Measurements from ENCODE around the gene SF3B2.
"Not testable (repeated sequence)": the region's sequence is repeated elsewhere in the genome, so short reads cannot be mapped to it uniquely, and the experiment has no call there.

SF3B2 gene

GRCh38 chr11:66112601-66113499 lies 60.7 kb downstream of the SF3B2 start:
- DNase-seq = no peak

GRCh38 chr11:66114957-66115356 lies 62.8 kb downstream of the SF3B2 start:
- DNase-seq = not testable (repeated sequence)

GRCh38 chr11:66115638-66116301 lies 63.6 kb downstream of the SF3B2 start:
- DNase-seq = no peak

DNA sequence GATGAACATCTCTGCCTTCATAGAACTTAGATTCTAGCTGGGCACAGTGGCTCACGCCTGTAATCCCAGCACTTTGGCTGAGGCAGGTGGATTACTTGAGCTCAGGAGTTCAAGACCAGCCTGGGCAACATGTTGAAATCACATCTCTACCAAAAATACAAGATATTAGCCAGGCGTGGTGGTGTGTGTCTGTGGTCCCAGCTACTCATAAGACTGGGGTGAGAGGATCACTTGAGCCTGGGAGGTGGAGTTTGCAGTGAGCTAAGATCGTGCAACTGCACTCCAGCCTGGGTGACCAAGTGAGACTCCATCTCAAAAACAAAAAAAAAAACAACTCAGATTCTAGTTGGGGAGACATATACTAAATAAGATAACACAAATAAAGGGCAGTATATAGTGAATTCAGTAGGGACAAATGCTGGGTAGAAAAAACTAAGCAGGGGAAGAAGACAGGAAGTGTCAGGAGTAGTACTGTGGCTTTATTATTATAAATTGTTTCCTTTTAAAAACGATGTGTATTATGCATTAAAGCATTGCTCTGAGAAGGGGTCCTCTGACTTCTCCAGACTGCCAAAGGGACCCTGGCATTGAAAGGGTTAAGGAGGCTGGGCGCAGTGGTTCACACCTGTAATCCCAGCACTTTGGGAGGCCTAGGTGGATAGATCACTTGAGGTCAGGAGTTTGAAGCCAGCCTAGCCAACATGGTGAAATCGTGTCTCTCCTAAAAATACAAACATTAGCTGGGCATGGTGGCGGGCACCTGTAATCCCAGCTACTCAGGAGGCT lies 64.6 kb downstream of the SF3B2 start:
- no peak for DNase-seq

- no peak for DNase-seq
Observed at GRCh38 chr11:66118847-66119246, 66.7 kb downstream of the SF3B2 start.
